ENCODE data around the gene DENND4B. TPM values are rescaled to one million over a fixed set of nuclear protein-coding genes. Genes with fewer than 3 reads are reported as not detected.

DENND4B gene
- total and polyA plus RNA-seq, 10 of the 15 experiments (the other 5 are each of a cell fraction or from before 2014, with no cell fraction given): 12.0 to 74.8 (median 22.7) TPM

GRCh38 chr1:153939476-153939875, 7.0 kb downstream of the DENND4B start:
- no peaks in the 10 kb centered on the region for H3K9me3 ChIP-seq (replicated peaks; ENCODE audit: control insufficient read depth, insufficient read depth, low read length)
- no peak overlapping the region for H3K4me2 ChIP-seq (ENCODE audit: control insufficient read depth, insufficient read depth)
- H3K9ac ChIP-seq (ENCODE audit: control insufficient read depth, insufficient read depth, low read length): no peak overlapping the region
- intact Hi-C loops (cut with micrococcal nuclease; ENCODE audit: unreplicated experiment) (no loop called here), in situ Hi-C loops (cut with MboI) (no loop called here)
- no peaks in the 10 kb centered on the region for H3K27me3 ChIP-seq (replicated peaks in 1 of 2; ENCODE audit: control insufficient read depth in 2 of 2, insufficient read depth in 2 of 2, low read length in 1 of 2)
- ATAC-seq (no peak), DNase-seq (ENCODE audit: low read depth, low spot score) (no peak), FAIRE-seq (no peak)
- WGBS (ENCODE audit: insufficient coverage, insufficient replicate concordance, low lambda C conversion rate, missing lambda C conversion rate): 97% methylated on average over 12 of the region's 12 CpGs
- ChIA-PET SMC1A (ENCODE audit: uncharacterized antibody, unreplicated experiment) (interaction anchor here (1.6 kb wide), 1 partner anchor 11 kb away, joined by 3 read pairs; no protein-coding TSS in a partner anchor), POLR2A (interaction anchor here (1.0 kb wide), 1 partner anchor 29 kb away, joined by 3 read pairs; no protein-coding TSS in a partner anchor), RAD21 (ENCODE audit: unreplicated experiment) (interaction anchor here (0.7 kb wide), 1 partner anchor 247 kb away, joined by 3 read pairs; no protein-coding TSS in a partner anchor), CTCF (interaction anchor here (1.9 kb wide), 1 partner anchor 143 kb away, joined by 4 read pairs; no protein-coding TSS in a partner anchor)
- BruUV-seq (replicated peaks): no TSS peak
- peaks cover 13% of the 10 kb centered on the region for H3K79me2 ChIP-seq (ENCODE audit: control insufficient read depth, insufficient read depth, low read length)
- H3K4me1 ChIP-seq (ENCODE audit: control insufficient read depth, insufficient read depth, low read length): peaks cover 6% of the 10 kb centered on the region
- H4K20me1 ChIP-seq (ENCODE audit: control insufficient read depth, insufficient read depth): no peaks in the 10 kb centered on the region
- H3K4me3 ChIP-seq: no peak overlapping the region
- no peak overlapping the region for H3K27ac ChIP-seq (ENCODE audit: control insufficient read depth, insufficient read depth)
- H2AFZ ChIP-seq (ENCODE audit: control insufficient read depth, low read depth, low read length): no peak overlapping the region
- H3K36me3 ChIP-seq (ENCODE audit: control insufficient read depth in 2 of 2, insufficient read depth in 2 of 2, low read length in 1 of 2): peaks cover 22 to 27% of the 10 kb centered on the region in 2 experiments; a peak in 3 of 4 replicates
- TF ChIP-seq ZBTB33 (IDR thresholded peaks at IDR 0.05): no peak
- no peak for TF ChIP-seq NFIC (IDR thresholded peaks at IDR 0.05; ENCODE audit: low read depth, low read length)
- no peak for TF ChIP-seq NKRF (conservative IDR thresholded peaks at IDR 0.05)
- no peak for TF ChIP-seq ZBTB4 (CRISPR knock-in tag; IDR thresholded peaks at IDR 0.05)
- TF ChIP-seq RFX5 (IDR thresholded peaks at IDR 0.05; ENCODE audit: low read depth, low read length): no peak
- TF ChIP-seq ZNF384 (IDR thresholded peaks at IDR 0.05; ENCODE audit: borderline replicate concordance, low read depth, low read length): no peak
- TF ChIP-seq POLR2A (IDR thresholded peaks at IDR 0.05; ENCODE audit: low read depth, low read length): no peak
- TF ChIP-seq RUNX3 (IDR thresholded peaks at IDR 0.05; ENCODE audit: low read length): no peak
- no peak for TF ChIP-seq MTA2 (IDR thresholded peaks at IDR 0.05; ENCODE audit: low read depth)
- no peak for TF ChIP-seq KAT2A (conservative IDR thresholded peaks at IDR 0.05; ENCODE audit: control insufficient read depth, low read depth, low read length)
- no peak for TF ChIP-seq MYC (IDR thresholded peaks at IDR 0.05; ENCODE audit: insufficient read depth, insufficient read length, insufficient replicate concordance, low read length, severe bottlenecking)
- TF ChIP-seq E2F8 (IDR thresholded peaks at IDR 0.05; ENCODE audit: low read depth, partially characterized antibody): no peak
- TF ChIP-seq SPI1 (IDR thresholded peaks at IDR 0.05; ENCODE audit: borderline replicate concordance, insufficient read depth, low read depth, low read length): no peak
- TF ChIP-seq GATAD2B (conservative IDR thresholded peaks at IDR 0.05; ENCODE audit: low read depth): no peak
- TF ChIP-seq CREB1 (IDR thresholded peaks at IDR 0.05; ENCODE audit: low read depth): no peak

Data from GM12878 (cell line).